Muscle of arm (tissue), 12 donors: ENCODE measurements around the gene ARHGAP21. TPM values are rescaled to one million over a fixed set of nuclear protein-coding genes. Genes with fewer than 3 reads are reported as not detected.

ENCODE experiments used
- DNase-seq: peaks from one replicate; pipeline ENCODE4 v3.0.0-alpha.2; 2013
- polyA plus RNA-seq, 12 donors: library from polyadenylated mRNA; unstranded; fragments of 120-200 nt; gene quantifications; one replicate each; pipeline ENCODE4 v1.2.1, GENCODE V29; 2013; ENCODE audit not compliant: insufficient read length in 12 of 12

The ARHGAP21 gene
- polyA plus RNA-seq, 12 donors, result 49.2 to 127 (median 77.3) TPM; not detected in 1

GRCh38 chr10:24724381-24725228, 918 bp upstream of the ARHGAP21 start:
- DNase-seq, result peak; percentile 97

- peak; percentile 27 for DNase-seq
These were observed 300 bp downstream of the ARHGAP21 start for GRCh38 chr10:24723386-24723787.

- peak; percentile 60 for DNase-seq
These were observed 856 bp downstream of the ARHGAP21 start for GRCh38 chr10:24722676-24723385.

GRCh38 chr10:24722131-24722675, 1.5 kb downstream of the ARHGAP21 start:
- DNase-seq, result no peak

GRCh38 chr10:24721229-24722106, 2.2 kb downstream of the ARHGAP21 start:
- DNase-seq, result peak; percentile 38

GRCh38 chr10:24720096-24720495, 3.6 kb downstream of the ARHGAP21 start:
- no peak for DNase-seq

- no peak for DNase-seq
These were observed 5.4 kb downstream of the ARHGAP21 start for GRCh38 chr10:24718031-24718855.

GRCh38 chr10:24716295-24716694, 7.4 kb downstream of the ARHGAP21 start:
- no peak for DNase-seq

- no peak for DNase-seq
These were observed 8.4 kb downstream of the ARHGAP21 start for GRCh38 chr10:24715246-24715769.

GRCh38 chr10:24713086-24713485, 10.6 kb downstream of the ARHGAP21 start:
- no peak for DNase-seq

- no peak for DNase-seq
These were observed 12.2 kb downstream of the ARHGAP21 start for GRCh38 chr10:24711465-24711864.

- no peak for DNase-seq
These were observed 15.6 kb downstream of the ARHGAP21 start for GRCh38 chr10:24708081-24708480.

GRCh38 chr10:24707445-24707844, 16.2 kb downstream of the ARHGAP21 start:
- no peak for DNase-seq

- DNase-seq, result no peak
These were observed 17.1 kb downstream of the ARHGAP21 start for GRCh38 chr10:24706479-24707118.

GRCh38 chr10:24703700-24704099, 20.0 kb downstream of the ARHGAP21 start:
- no peak for DNase-seq

- DNase-seq, result no peak
These were observed 22.2 kb downstream of the ARHGAP21 start for GRCh38 chr10:24701447-24701846.

GRCh38 chr10:24700948-24701347, 22.7 kb downstream of the ARHGAP21 start:
- DNase-seq, result no peak

GRCh38 chr10:24698270-24698669, 25.4 kb downstream of the ARHGAP21 start:
- no peak for DNase-seq

GRCh38 chr10:24697080-24697479, 26.6 kb downstream of the ARHGAP21 start:
- DNase-seq, result no peak

- DNase-seq, result no peak
These were observed 28.2 kb downstream of the ARHGAP21 start for GRCh38 chr10:24695452-24695851.
